SHP77 treated with DMSO at 0.1 percent for 48 hours (cell line): ENCODE results near the gene MTA1.

ENCODE experiments used
- DNase-seq: peaks from one replicate; lab custom pipeline; 2025; lab: John Stamatoyannopoulos, UW

The MTA1 gene

GRCh38 chr14:105476831-105477659 is 57.4 kb downstream of the MTA1 start:
- DNase-seq, result no peak

DNA sequence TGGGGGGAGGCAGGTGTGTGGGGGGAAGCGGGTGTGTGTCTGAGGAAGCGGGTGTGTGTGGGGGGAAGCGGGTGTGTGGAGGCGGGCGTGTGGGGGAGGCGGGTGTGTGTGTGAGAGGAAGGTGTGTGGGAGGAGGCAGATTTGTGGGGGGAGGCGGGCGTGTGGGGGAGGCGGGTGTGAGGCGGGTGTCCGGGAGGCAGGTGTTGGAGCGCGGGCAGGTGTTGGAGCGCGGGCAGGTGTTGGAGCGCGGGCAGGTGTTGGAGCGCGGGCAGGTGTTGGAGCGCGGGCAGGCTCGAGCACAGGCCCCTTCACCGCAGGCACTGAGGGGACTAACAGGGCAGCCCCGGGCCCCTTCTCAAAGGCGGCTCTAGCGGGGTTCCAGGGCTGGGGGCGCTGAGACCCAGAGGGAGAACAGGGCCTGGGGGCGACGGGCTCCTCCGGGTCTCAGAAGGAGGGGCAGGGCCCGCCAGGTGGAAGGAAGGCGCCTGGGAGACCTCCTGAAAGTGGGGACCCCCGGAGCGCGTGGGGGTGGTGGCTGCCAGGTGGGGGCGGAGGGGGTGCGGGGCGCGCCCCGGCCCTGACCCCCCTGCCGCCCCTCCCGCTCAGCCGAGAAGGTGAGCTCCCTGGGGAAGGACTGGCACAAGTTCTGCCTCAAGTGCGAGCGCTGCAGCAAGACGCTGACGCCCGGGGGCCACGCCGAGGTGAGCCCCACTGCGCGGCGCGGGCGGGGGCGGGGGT is 58.2 kb downstream of the MTA1 start:
- no peak for DNase-seq

GRCh38 chr14:105478398-105479251 is 59.0 kb downstream of the MTA1 start:
- no peak for DNase-seq

GRCh38 chr14:105479431-105480158 is 60.0 kb downstream of the MTA1 start:
- DNase-seq, result no peak

DNA sequence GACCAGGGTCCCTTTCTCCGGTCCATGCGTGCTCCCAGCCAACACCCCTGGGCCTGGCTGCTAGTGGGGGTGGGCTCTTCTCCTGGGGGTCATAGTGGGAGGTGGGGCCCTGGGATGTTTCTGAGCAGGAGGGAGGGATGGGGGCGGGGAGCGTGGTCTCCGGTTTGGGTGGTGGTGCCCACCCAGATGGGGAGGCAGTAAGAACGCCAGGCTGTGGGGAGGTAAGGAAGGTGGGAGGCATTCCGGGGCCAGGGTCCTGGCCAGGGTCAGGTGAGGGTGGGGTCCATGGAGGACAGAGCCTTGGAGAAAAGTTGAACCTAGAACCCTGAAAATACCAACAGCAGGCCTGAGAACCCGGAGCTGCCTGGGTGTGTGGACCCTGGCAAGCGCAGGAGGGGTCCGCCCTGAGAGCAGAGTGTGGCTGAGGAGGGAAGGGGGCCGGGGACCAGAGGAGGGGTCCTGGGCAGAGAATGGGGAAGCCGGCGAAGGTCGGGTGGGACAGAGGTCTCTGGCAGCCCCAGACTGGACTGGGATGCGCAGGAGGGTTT is 60.6 kb downstream of the MTA1 start:
- DNase-seq, result no peak

DNA sequence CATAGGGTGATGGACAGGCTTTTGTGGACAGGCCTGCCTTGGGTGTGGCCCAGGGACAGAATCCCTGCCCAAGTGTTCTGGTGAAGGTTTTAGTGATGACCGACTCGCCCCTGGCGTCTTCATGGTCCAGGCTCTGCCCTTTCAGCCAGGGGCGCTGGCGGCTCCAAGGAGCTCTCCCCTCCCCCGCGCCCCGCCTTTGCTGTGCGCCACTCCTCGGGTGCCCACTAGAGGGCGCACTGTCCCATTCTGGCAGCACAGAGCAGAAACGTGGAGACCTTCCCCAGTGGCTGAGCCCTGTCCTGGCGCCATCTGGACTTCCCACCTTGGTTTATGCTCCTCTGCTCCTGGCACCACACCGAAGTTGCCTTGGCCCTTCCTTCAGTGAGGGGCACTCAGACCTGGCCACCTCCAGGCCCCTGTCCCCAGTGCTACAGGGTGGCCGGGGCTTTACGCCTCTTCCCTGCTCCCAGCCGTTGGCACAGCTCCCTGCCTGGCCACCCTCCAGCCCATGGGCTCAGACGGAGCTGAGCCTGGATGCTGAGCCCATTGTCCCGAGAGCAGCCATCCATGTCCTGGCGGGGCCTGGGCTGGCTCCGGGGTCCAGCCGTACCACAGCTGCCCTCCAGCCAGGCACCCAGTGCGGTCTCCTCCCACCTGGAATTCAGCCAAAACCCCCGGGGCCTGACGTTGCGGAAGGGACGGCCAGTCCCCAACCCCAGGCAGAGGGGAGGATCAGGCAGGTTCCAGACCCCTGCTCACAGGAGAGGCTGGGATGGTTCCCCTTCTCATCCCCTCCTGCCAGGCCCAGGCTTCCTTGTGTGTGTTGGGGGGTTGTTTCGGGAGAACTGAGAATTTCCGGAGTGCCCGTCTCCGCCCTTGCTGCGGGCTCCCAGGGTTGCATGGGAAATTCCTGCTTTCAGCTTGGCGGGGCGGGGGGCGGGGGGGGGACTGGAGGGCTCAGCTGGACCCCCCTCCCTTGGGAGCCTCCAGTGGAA is 61.5 kb downstream of the MTA1 start:
- peak; percentile 67 for DNase-seq

GRCh38 chr14:105481886-105482457 is 62.3 kb downstream of the MTA1 start:
- peak; percentile 81 for DNase-seq

DNA sequence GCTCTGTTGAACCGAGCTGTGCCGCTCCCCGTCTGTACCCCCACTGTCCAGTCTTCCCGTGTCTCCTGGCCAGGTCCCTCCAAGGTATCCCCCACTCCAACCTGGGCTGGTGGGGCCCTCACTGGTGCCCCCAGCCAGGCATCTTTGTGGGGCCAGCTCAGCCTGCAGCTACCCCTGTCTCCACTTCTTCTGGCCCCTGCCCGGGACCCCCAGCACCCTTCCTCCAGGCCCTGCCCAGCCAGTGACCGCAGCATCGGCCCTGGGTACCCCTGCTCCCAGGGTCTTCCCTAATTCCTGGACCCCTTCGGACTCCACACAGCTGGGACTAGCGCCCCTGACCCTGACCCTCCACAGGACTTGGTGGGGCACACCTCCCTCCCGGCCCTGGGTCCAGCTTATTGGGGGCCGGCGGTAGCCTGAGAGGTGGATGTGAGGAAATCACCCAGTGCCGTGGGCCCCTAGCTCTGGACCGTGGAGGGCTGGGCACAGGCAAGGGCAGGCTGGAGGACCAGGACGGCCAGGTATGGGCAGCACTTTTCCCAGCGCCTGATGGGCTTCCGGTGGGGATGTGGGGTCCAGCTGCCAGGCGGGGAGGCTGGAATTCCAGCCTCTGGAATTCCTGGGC is 63.0 kb downstream of the MTA1 start:
- no peak for DNase-seq

- no peak for DNase-seq
These were observed 63.9 kb downstream of the MTA1 start for GRCh38 chr14:105483300-105484068.

- no peak for DNase-seq
These were observed 64.7 kb downstream of the MTA1 start for GRCh38 chr14:105484069-105484996.

GRCh38 chr14:105484997-105485393 is 65.4 kb downstream of the MTA1 start:
- DNase-seq, result no peak

- DNase-seq, result no peak
These were observed 66.1 kb downstream of the MTA1 start for GRCh38 chr14:105485739-105486162.

GRCh38 chr14:105486163-105486973 is 66.7 kb downstream of the MTA1 start, which contains the start of gene CRIP1:
TSS of gene CRIP1 (plus strand) at chr14:105486886. CDS start at chr14:105487260, 374 bp downstream.
- DNase-seq, result no peak

DNA sequence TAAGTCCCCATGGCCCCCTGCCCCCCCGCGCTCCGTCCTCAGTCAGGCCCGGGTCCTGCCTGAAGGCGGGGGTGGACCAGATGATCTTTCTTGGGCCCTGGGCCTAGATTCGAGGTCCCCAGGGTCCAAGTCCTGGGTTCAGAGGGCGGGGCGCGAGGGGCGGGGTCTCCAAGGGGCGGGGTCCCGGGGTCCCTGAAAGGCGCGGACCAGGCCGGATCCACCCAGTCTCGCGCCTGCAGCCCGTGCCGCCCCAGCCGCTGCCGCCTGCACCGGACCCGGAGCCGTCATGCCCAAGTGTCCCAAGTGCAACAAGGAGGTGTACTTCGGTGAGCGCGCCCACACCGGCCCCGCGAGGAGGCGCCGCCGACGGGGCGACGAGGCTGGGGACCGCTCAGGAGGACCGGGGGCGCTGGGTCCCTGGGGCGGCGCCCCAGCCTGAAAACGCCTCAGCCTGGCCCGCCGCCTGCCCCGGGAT is 67.4 kb downstream of the MTA1 start:
- DNase-seq, result no peak

DNA sequence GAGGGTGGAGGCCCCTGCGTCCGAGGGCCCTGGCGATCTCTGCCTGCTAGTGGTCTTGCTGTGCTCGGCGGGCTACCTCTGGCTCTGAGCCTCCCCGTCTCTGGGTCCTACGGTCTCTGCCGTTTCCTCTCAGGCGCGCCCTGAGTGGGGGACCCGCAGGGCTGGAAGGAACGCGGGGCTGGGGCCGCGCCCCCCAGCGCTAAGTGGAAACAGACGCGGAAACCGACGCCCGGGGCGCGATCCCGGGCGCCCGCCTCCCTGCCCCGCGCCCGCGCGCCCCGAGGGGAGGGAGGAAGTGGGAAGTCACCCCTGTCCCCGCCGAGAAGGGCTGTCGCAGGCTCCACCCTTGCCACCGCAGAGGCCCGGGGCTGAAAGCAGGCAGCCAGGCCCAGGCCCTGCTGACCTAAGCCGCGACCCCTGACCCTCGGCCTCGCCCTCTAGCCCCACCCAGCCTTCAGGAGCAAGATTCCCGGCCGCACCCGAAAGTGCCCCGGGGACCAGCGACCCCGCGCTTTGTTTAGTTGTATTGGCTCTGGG is 67.9 kb downstream of the MTA1 start:
- no peak for DNase-seq
